Natural killer cell (primary cell): ENCODE measurements around the gene SRPK2. TPM values are rescaled to one million over a fixed set of nuclear protein-coding genes. Genes with fewer than 3 reads are reported as not detected.
"Not testable (repeated sequence)": the region's sequence is repeated elsewhere in the genome, so short reads cannot be mapped to it uniquely, and the experiment has no call there.

Source experiments
- ATAC-seq, 3 donors: fragments of 150-1000 bp in 2 of 3; fragments of 200-7000 bp in 1 of 3; cut with Tn5 transposase; 1 replicate in 1 of 3; 2 replicates in 2 of 3; pipeline ENCODE4 v1.10.0; 2021; ENCODE audit warnings: mild to moderate bottlenecking in 2 of 3, moderate library complexity in 2 of 3
- DNase-seq, 2 donors: peaks; one replicate each; pipeline versions ENCODE4 v3.0.0 to v3.0.0-alpha.2; 2013 to 2021; ENCODE audit warnings: mixed read lengths in 1 of 2
- H3K27ac ChIP-seq: one replicate; pipeline ENCODE4 v1.5.1; 2013; ENCODE audit warnings: mild to moderate bottlenecking, low read length
- H3K27me3 ChIP-seq: one replicate; pipeline ENCODE4 v1.6.1; 2013; ENCODE audit warnings: low read length; ENCODE audit not compliant: control insufficient read depth, insufficient read depth
- H3K36me3 ChIP-seq: one replicate; pipeline ENCODE4 v1.6.1; 2013; ENCODE audit warnings: low read length; ENCODE audit not compliant: control insufficient read depth, insufficient read depth
- H3K4me1 ChIP-seq: one replicate; pipeline ENCODE4 v1.6.1; 2013; ENCODE audit warnings: low read length; ENCODE audit not compliant: control insufficient read depth, insufficient read depth
- H3K4me3 ChIP-seq: one replicate; pipeline ENCODE4 v1.5.1; 2013; ENCODE audit warnings: low read length
- H3K9me3 ChIP-seq: one replicate; pipeline ENCODE4 v1.6.1; 2013; ENCODE audit warnings: low read length; ENCODE audit not compliant: control insufficient read depth, insufficient read depth
- H3K27ac Mint-ChIP-seq, 2 donors: one replicate each; pipeline ENCODE4 v1.8.0; 2022; ENCODE audit warnings: mild to moderate bottlenecking in 2 of 2, mixed read lengths in 2 of 2, moderate library complexity in 1 of 2
- H3K27me3 Mint-ChIP-seq, 2 donors: one replicate each; pipeline ENCODE4 v1.8.0; 2022; ENCODE audit warnings: low read depth in 2 of 2, mixed read lengths in 2 of 2
- H3K36me3 Mint-ChIP-seq: one replicate; pipeline ENCODE4 v1.8.0; 2022; ENCODE audit warnings: mixed read lengths
- H3K4me1 Mint-ChIP-seq, 2 donors: one replicate each; pipeline ENCODE4 v1.8.0; 2022; ENCODE audit warnings: mixed read lengths in 2 of 2
- H3K4me3 Mint-ChIP-seq: one replicate; pipeline ENCODE4 v1.8.0; 2022; ENCODE audit warnings: mild to moderate bottlenecking, moderate library complexity, mixed read lengths
- H3K9me3 Mint-ChIP-seq, 2 donors: one replicate each; pipeline ENCODE4 v1.8.0; 2022; ENCODE audit warnings: mixed read lengths in 2 of 2
- CTCF ChIP-seq: fragments of 200-600 bp; IDR thresholded peaks from one replicate; pipeline ENCODE4 v1.8.0; 2022; ENCODE audit warnings: antibody characterized with exemption
- WGBS: methylation state at CpG from one replicate; pipeline ENCODE4 v1.1.7; 2013; ENCODE audit warnings: missing lambda C conversion rate; ENCODE audit not compliant: insufficient coverage; 5-methylcytosine and 5-hydroxymethylcytosine counted together
- intact Hi-C: fragments of 100-400 bp; cut with micrococcal nuclease; formaldehyde crosslinking; loops from one replicate; pipeline ENCODE4 v1.14.2; 2022
- total RNA-seq, 4 donors: library from RNA; stranded (reverse); fragments of 120-200 nt in 1 of 4; gene quantifications; one replicate each; pipeline versions ENCODE4 v1.2.3 to v1.2.4, GENCODE V29; 2013 to 2022

The SRPK2 gene
- total RNA-seq, 3 donors from 2014 or later (not counting 1 experiment from before 2014, with no cell fraction given) = 103 to 121 (median 108) TPM

- no peak overlapping the region for H3K4me3 Mint-ChIP-seq
- intact Hi-C loops = loop anchor here (5.0 kb wide), 1 partner anchor 50 kb away; no protein-coding TSS in a partner anchor
- ATAC-seq = no peak
Observed at GRCh38 chr7:105297309-105297708, 91.4 kb downstream of the SRPK2 start.

GRCh38 chr7:105296491-105296890 is 92.2 kb downstream of the SRPK2 start:
- DNase-seq (no peak), ATAC-seq (no peak)
- H3K9me3 ChIP-seq = no peaks in the 10 kb centered on the region
- Mint-ChIP-seq H3K9me3 (no peaks in the 10 kb centered on the region), H3K4me3 (no peak overlapping the region), H3K27ac (peak overlapping the region; percentile 59 to 85), H3K36me3 (no peaks in the 10 kb centered on the region), H3K27me3 (no peaks in the 10 kb centered on the region), H3K4me1 (peaks cover 52 to 64% of the 10 kb centered on the region in 2 donors)
- H3K27ac ChIP-seq = no peak overlapping the region
- H3K36me3 ChIP-seq = no peaks in the 10 kb centered on the region
- no peaks in the 10 kb centered on the region for H3K27me3 ChIP-seq
- intact Hi-C loops = loop anchor here (5.0 kb wide), 1 partner anchor 51 kb away; no protein-coding TSS in a partner anchor
- peaks cover 17% of the 10 kb centered on the region for H3K4me1 ChIP-seq
- no peak for TF ChIP-seq CTCF
- H3K4me3 ChIP-seq = no peak overlapping the region

More at GRCh38 chr7:105297309-105297708, 91.4 kb downstream of the SRPK2 start:
- Mint-ChIP-seq H3K27me3 (no peaks in the 10 kb centered on the region), H3K4me1 (peaks cover 52 to 66% of the 10 kb centered on the region in 2 donors), H3K36me3 (no peaks in the 10 kb centered on the region), H3K27ac (peak overlapping the region; percentile 59 to 85), H3K9me3 (no peaks in the 10 kb centered on the region)
- H3K27me3 ChIP-seq = no peaks in the 10 kb centered on the region
- H3K36me3 ChIP-seq = no peaks in the 10 kb centered on the region
- H3K4me1 ChIP-seq = peaks cover 17% of the 10 kb centered on the region
- H3K27ac ChIP-seq = no peak overlapping the region
- DNase-seq = no peak
- 98% methylated on average over 5 of the region's 5 CpGs for WGBS
- no peak for TF ChIP-seq CTCF
- no peaks in the 10 kb centered on the region for H3K9me3 ChIP-seq
- no peak overlapping the region for H3K4me3 ChIP-seq

- Mint-ChIP-seq H3K4me1 (peaks cover 51 to 64% of the 10 kb centered on the region in 2 donors), H3K4me3 (no peak overlapping the region), H3K9me3 (no peaks in the 10 kb centered on the region), H3K36me3 (no peaks in the 10 kb centered on the region), H3K27ac (peak overlapping the region; percentile 59 to 85), H3K27me3 (no peaks in the 10 kb centered on the region)
- no peak overlapping the region for H3K27ac ChIP-seq
- no peaks in the 10 kb centered on the region for H3K9me3 ChIP-seq
- H3K4me1 ChIP-seq = peaks cover 17% of the 10 kb centered on the region
- no peak for TF ChIP-seq CTCF
- no peaks in the 10 kb centered on the region for H3K27me3 ChIP-seq
- DNase-seq (no peak), ATAC-seq (no peak)
- no peaks in the 10 kb centered on the region for H3K36me3 ChIP-seq
- intact Hi-C loops = loop anchor here (5.0 kb wide), 1 partner anchor 52 kb away; no protein-coding TSS in a partner anchor
- no peak overlapping the region for H3K4me3 ChIP-seq
- WGBS = 60% methylated on average over 1 of the region's 1 CpG
Observed at GRCh38 chr7:105295596-105296352, 92.9 kb downstream of the SRPK2 start.

GRCh38 chr7:105294482-105294881 is 94.2 kb downstream of the SRPK2 start:
- H3K9me3 ChIP-seq, DNase-seq, ATAC-seq, H3K27me3 ChIP-seq, H3K36me3 Mint-ChIP-seq, H3K4me3 Mint-ChIP-seq, intact Hi-C loops, H3K27me3 Mint-ChIP-seq, H3K27ac ChIP-seq, H3K9me3 Mint-ChIP-seq, H3K27ac Mint-ChIP-seq, H3K4me3 ChIP-seq, H3K36me3 ChIP-seq: not testable (repeated sequence)
- peaks cover 47 to 62% of the 10 kb centered on the region in 2 donors for H3K4me1 Mint-ChIP-seq
- WGBS = 97% methylated on average over 6 of the region's 6 CpGs
- peaks cover 12% of the 10 kb centered on the region for H3K4me1 ChIP-seq
